ENCODE measurements around the gene PSMD9.

DNA sequence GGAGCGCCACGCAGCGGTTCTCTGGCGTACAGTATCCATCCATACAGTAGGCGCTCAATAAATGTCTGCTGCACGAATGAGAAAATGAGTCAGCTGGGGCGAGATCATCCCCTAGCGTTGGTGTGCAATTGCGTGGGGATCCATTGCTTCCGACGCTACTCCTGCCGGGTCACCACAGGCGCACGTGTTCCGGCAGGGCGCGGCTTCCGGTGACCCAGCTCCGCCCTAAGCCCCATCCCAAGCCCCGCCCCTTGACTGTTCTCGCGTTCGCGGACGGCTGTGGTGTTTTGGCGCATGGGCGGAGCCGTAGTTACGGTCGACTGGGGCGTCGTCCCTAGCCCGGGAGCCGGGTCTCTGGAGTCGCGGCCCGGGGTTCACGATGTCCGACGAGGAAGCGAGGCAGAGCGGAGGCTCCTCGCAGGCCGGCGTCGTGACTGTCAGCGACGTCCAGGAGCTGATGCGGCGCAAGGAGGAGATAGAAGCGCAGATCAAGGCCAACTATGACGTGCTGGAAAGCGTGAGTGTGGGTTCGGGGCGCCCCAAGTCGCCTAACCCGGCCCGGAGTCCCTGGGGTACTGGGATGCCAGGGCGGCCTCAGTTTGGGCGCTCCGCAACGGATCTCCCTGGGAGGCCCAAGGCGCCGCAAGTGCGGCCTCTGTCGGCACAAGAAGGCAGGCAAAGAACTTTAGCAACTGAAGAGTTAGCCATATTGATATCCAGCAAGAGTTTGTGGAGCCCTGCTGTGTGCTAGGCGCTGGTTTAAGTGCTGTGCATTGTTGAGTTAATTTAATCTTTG lies at the start of gene PSMD9:
- TF ChIP-seq, protein P1, sequence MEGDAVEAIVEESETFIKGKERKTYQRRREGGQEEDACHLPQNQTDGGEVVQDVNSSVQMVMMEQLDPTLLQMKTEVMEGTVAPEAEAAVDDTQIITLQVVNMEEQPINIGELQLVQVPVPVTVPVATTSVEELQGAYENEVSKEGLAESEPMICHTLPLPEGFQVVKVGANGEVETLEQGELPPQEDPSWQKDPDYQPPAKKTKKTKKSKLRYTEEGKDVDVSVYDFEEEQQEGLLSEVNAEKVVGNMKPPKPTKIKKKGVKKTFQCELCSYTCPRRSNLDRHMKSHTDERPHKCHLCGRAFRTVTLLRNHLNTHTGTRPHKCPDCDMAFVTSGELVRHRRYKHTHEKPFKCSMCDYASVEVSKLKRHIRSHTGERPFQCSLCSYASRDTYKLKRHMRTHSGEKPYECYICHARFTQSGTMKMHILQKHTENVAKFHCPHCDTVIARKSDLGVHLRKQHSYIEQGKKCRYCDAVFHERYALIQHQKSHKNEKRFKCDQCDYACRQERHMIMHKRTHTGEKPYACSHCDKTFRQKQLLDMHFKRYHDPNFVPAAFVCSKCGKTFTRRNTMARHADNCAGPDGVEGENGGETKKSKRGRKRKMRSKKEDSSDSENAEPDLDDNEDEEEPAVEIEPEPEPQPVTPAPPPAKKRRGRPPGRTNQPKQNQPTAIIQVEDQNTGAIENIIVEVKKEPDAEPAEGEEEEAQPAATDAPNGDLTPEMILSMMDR (IDR thresholded peaks at IDR 0.05; ENCODE audit: insufficient read depth, low read length, poor library complexity, severe bottlenecking) = peak; percentile 73
- no peak for TF ChIP-seq EZH2phosphoT487 (conservative IDR thresholded peaks at IDR 0.05; ENCODE audit: low read length)

All from SU-DHL-6 (cell line).